Transverse colon (tissue), 4 donors: ENCODE measurements around the gene HERC6. TPM values are rescaled to one million over a fixed set of nuclear protein-coding genes. Genes with fewer than 3 reads are reported as not detected.
"Not testable (repeated sequence)": the region's sequence is repeated elsewhere in the genome, so short reads cannot be mapped to it uniquely, and the experiment has no call there.

Source experiments
- DNase-seq: peaks from one replicate; pipeline ENCODE4 v3.0.0-alpha.2; 2019
- H3K27ac ChIP-seq, 4 donors: fragments of 200-600 bp; sonication (generic); 2 replicates each; pipeline ENCODE4 v1.5.1; 2016 to 2018; ENCODE audit warnings: inconsistent platforms in 4 of 4
- H3K27me3 ChIP-seq: fragments of 200-600 bp; sonication (generic); 2 replicates; pipeline ENCODE4 v1.5.1; 2017; ENCODE audit warnings: inconsistent platforms
- H3K36me3 ChIP-seq, 4 donors: fragments of 200-600 bp; sonication (generic); 2 replicates each; pipeline ENCODE4 v1.5.1; 2017 to 2019; ENCODE audit warnings: inconsistent platforms in 4 of 4
- H3K4me1 ChIP-seq, 4 donors: fragments of 200-600 bp; sonication (generic); 2 replicates each; pipeline ENCODE4 v1.5.1; 2017 to 2020; ENCODE audit warnings: inconsistent platforms in 4 of 4
- H3K4me3 ChIP-seq, 4 donors: fragments of 200-600 bp; sonication (generic); 1 replicate in 1 of 4; 2 replicates in 3 of 4; pipeline versions ENCODE4 v1.5.1 to v1.6.1; 2017 to 2019; ENCODE audit warnings: inconsistent platforms in 4 of 4
- H3K9me3 ChIP-seq, 2 donors: fragments of 200-600 bp; sonication (generic); 2 replicates each; pipeline ENCODE4 v1.5.1; 2017 to 2019; ENCODE audit warnings: inconsistent platforms in 2 of 2
- EP300 ChIP-seq: sonication (generic); formaldehyde crosslinking; IDR thresholded peaks from one replicate; pipeline ENCODE4 v1.6.1; 2017; ENCODE audit warnings: antibody characterized with exemption, low read depth
- POLR2A ChIP-seq: fragments of 450-650 bp; IDR thresholded peaks from one replicate; pipeline ENCODE4 v1.6.1; 2016; ENCODE audit warnings: antibody characterized with exemption, mild to moderate bottlenecking, moderate library complexity
- POLR2AphosphoS5 ChIP-seq, 3 donors: sonication (generic); formaldehyde crosslinking; IDR thresholded peaks; one replicate each; pipeline ENCODE4 v1.6.1; 2016; ENCODE audit warnings: antibody characterized with exemption in 3 of 3
- WGBS, 2 donors: methylation state at CpG; one replicate each; pipeline ENCODE4 v1.1.5; 2018; ENCODE audit warnings: low coverage in 1 of 2; 5-methylcytosine and 5-hydroxymethylcytosine counted together
- in situ Hi-C, 4 donors: fragments of 200-750 bp; cut with MboI; loops; one replicate each; pipeline versions ENCODE4 v1.15.0 to v1.15.1; 2017; ENCODE audit warnings: low sequenced_read_pairs in 3 of 4, low pct_ligation_motif_present in 1 of 4, low pct_unique_long_range_greater_than_20kb in 1 of 4
- intact Hi-C: fragments of 100-400 bp; cut with DNase I; formaldehyde crosslinking; loops from one replicate; pipeline ENCODE4 v1.15.1; 2023; ENCODE audit warnings: low total_unique reads
- total RNA-seq, 4 donors: library from RNA; depleted of rRNA; stranded (reverse); fragments of >200 nt; gene quantifications; one replicate each; pipeline ENCODE4 v1.1.0, GENCODE V29; 2016
- TF ChIP-seq, protein P1 (sequence below), 5 experiments: fragments of 200-600 bp in 3 of 5; fragments of 450-650 bp in 2 of 5; sonication (generic) in 3 of 5; IDR thresholded peaks; 1 replicate in 2 of 5; 2 replicates in 3 of 5; pipeline ENCODE4 v1.5.1; 2016 to 2017; ENCODE audit warnings: antibody characterized with exemption in 5 of 5, inconsistent platforms in 3 of 5, mild to moderate bottlenecking in 2 of 5, moderate library complexity in 1 of 5

Gene HERC6
- total RNA-seq, 4 donors from 2014 or later, result 3.2 to 15.2 (median 5.8) TPM

- in situ Hi-C loops, result no loop called here
- 68 to 75% methylated on average over 4 to 8 of the region's 8 CpGs for WGBS, 2 donors
These were observed 37.1 kb upstream of the HERC6 start for GRCh38 chr4:88341227-88342192.

GRCh38 chr4:88346902-88347301, 31.8 kb upstream of the HERC6 start:
- H3K4me1 ChIP-seq, H3K27ac ChIP-seq, H3K27me3 ChIP-seq, H3K4me3 ChIP-seq, intact Hi-C loops, in situ Hi-C loops, DNase-seq, H3K36me3 ChIP-seq, H3K9me3 ChIP-seq: not testable (repeated sequence)
- 86% methylated on average over 3 of the region's 3 CpGs; no CpG with 5 or more reads in 1 of the 2 donors for WGBS, 2 donors

More at GRCh38 chr4:88341227-88342192, 37.1 kb upstream of the HERC6 start:
- H3K4me1 ChIP-seq, result peaks cover 0 to 6% (median 1%) of the 10 kb centered on the region in 4 donors
- DNase-seq, result no peak
- intact Hi-C loops, result no loop called here
- H3K9me3 ChIP-seq, result no peaks in the 10 kb centered on the region
- H3K27ac ChIP-seq, result peak overlapping the region in 2 of 4 donors; percentile 0 to 29
- peak; percentile 38 to 59 (median 53) for TF ChIP-seq POLR2AphosphoS5 (IDR thresholded peaks at IDR 0.05)
- TF ChIP-seq POLR2A, result no peak
- H3K27me3 ChIP-seq, result no peaks in the 10 kb centered on the region
- H3K36me3 ChIP-seq, result no peaks in the 10 kb centered on the region
- no peak overlapping the region for H3K4me3 ChIP-seq

GRCh38 chr4:88348761-88349160, 29.9 kb upstream of the HERC6 start:
- H3K4me3 ChIP-seq, DNase-seq, H3K9me3 ChIP-seq, H3K4me1 ChIP-seq, in situ Hi-C loops, H3K27ac ChIP-seq, H3K27me3 ChIP-seq, H3K36me3 ChIP-seq, intact Hi-C loops: not testable (repeated sequence)
- 78 to 79% methylated on average over 7 of the region's 7 CpGs for WGBS, 2 donors

GRCh38 chr4:88350786-88351185, 27.9 kb upstream of the HERC6 start:
- in situ Hi-C loops, result loop anchor here in 1 of 4 donors (25.0 kb wide), 1 partner anchor 162 kb away; the partner anchor contains the start of gene PYURF
- Histone ChIP-seq H3K36me3 (no peaks in the 10 kb centered on the region), H3K9me3 (no peaks in the 10 kb centered on the region), H3K4me1 (no peaks in the 10 kb centered on the region), H3K27me3 (no peaks in the 10 kb centered on the region), H3K4me3 (no peak overlapping the region), H3K27ac (no peak overlapping the region)
- intact Hi-C loops, result no loop called here
- no peak for DNase-seq
- 70 to 76% methylated on average over 4 of the region's 4 CpGs for whole genome bisulfite sequencing, 2 donors
- TF ChIP-seq POLR2AphosphoS5 (IDR thresholded peaks at IDR 0.05), result no peak
- TF ChIP-seq POLR2A, result no peak
- TF ChIP-seq, protein P1, sequence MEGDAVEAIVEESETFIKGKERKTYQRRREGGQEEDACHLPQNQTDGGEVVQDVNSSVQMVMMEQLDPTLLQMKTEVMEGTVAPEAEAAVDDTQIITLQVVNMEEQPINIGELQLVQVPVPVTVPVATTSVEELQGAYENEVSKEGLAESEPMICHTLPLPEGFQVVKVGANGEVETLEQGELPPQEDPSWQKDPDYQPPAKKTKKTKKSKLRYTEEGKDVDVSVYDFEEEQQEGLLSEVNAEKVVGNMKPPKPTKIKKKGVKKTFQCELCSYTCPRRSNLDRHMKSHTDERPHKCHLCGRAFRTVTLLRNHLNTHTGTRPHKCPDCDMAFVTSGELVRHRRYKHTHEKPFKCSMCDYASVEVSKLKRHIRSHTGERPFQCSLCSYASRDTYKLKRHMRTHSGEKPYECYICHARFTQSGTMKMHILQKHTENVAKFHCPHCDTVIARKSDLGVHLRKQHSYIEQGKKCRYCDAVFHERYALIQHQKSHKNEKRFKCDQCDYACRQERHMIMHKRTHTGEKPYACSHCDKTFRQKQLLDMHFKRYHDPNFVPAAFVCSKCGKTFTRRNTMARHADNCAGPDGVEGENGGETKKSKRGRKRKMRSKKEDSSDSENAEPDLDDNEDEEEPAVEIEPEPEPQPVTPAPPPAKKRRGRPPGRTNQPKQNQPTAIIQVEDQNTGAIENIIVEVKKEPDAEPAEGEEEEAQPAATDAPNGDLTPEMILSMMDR (IDR thresholded peaks at IDR 0.05), result no peak
- TF ChIP-seq EP300, result no peak

GRCh38 chr4:88352062-88352740, 26.5 kb upstream of the HERC6 start:
- Histone ChIP-seq H3K4me3 (no peak overlapping the region), H3K4me1 (no peaks in the 10 kb centered on the region), H3K27ac (no peak overlapping the region), H3K9me3 (no peaks in the 10 kb centered on the region), H3K36me3 (no peaks in the 10 kb centered on the region), H3K27me3 (no peaks in the 10 kb centered on the region)
- intact Hi-C loops (no loop called here), in situ Hi-C loops (loop anchor here in 1 of 4 donors (25.0 kb wide), 1 partner anchor 160 kb away; the partner anchor contains the start of gene PYURF)
- TF ChIP-seq POLR2AphosphoS5 (IDR thresholded peaks at IDR 0.05), result no peak
- WGBS, 2 donors, result 56 to 71% methylated on average over 2 to 3 of the region's 3 CpGs
- no peak for DNase-seq

DNA sequence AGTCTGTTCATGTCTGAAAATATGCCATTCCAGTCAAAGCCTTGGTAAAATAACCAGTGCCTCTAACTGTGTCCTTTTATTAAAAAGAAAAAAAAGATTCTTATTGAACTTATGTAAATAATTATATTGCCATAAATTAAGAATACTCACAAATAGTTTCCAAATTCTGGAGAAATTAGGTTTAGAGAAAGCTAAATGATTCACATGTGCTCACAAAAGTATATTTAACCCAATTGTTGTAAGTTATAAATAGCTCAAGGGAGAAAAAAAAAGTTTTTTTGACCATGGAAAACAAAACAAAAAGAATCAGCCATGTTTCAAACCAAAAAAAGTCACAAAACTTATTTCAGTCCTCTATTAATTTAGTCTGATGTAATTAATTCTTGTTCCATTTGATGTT, 25.3 kb upstream of the HERC6 start:
- Histone ChIP-seq H3K4me3 (no peak overlapping the region), H3K27ac (no peak overlapping the region), H3K4me1 (no peaks in the 10 kb centered on the region), H3K27me3 (no peaks in the 10 kb centered on the region), H3K36me3 (no peaks in the 10 kb centered on the region), H3K9me3 (no peaks in the 10 kb centered on the region)
- intact Hi-C loops, result no loop called here
- no peak for DNase-seq
- TF ChIP-seq POLR2AphosphoS5 (IDR thresholded peaks at IDR 0.05) (no peak), POLR2A (no peak), EP300 (no peak)
- TF ChIP-seq, protein P1 (IDR thresholded peaks at IDR 0.05), result no peak
- in situ Hi-C loops, result loop anchor here in 1 of 4 donors (25.0 kb wide), 1 partner anchor 159 kb away; the partner anchor contains the start of gene PYURF
